Urothelium cell line (cell line): ENCODE results near the gene NDUFA6.
"Not testable (repeated sequence)": the region's sequence is repeated elsewhere in the genome, so short reads cannot be mapped to it uniquely, and the experiment has no call there.

Experiments used
- DNase-seq: peaks from one replicate; pipeline ENCODE4 v3.0.0; 2011; ENCODE audit warnings: low spot score, mixed read lengths
- FAIRE-seq: peaks from 2 replicates; lab custom pipeline; 2011; peaks lifted over from hg19 to GRCh38; lab: Jason Lieb, UNC

The NDUFA6 gene

DNA sequence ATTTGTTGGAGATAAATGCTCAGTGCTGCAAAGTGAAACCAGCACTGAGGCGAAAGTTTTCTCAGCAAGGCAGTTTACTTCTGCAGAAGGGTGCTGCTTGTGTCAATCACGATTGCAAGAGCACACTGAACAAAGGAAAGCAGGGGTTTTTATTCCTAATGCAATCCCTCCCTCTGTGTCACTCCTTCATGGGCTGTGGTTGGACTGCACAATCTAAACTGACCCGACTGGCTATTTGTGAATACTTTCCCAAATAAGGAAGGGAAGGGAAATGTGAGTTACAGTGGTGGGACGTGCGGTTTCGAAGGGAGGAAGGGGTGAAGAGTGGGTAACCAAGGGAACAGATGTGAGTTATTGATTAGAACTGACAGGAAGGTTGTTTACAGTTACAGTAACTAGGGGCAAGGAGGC lies 24.9 kb upstream of the NDUFA6 start:
- DNase-seq: not testable (repeated sequence)
- FAIRE-seq: peak; percentile 75

- FAIRE-seq: peak; percentile 44
- DNase-seq: peak; percentile 39
These were observed 24.1 kb upstream of the NDUFA6 start for GRCh38 chr22:42114721-42115120.

DNA sequence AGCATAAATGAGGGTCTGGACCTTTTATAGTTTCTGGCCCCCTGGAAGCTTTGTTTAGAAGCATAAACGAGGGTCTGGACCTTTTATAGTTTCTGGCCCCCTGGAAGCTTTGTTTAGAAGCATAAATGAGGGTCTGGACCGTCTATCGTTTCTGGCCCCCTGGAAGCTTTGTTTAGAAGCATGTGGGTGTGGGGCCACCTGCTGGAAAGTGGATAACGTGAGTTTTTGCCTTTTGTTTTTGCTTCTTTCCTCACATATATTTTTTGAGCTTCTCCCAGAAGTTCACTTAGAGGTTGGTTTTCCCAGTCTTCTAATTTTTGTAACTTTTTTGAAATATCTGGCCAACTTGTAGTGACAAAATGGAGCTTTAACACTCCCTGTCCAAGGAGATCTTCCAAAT lies 22.2 kb upstream of the NDUFA6 start:
- DNase-seq, FAIRE-seq: not testable (repeated sequence)

DNA sequence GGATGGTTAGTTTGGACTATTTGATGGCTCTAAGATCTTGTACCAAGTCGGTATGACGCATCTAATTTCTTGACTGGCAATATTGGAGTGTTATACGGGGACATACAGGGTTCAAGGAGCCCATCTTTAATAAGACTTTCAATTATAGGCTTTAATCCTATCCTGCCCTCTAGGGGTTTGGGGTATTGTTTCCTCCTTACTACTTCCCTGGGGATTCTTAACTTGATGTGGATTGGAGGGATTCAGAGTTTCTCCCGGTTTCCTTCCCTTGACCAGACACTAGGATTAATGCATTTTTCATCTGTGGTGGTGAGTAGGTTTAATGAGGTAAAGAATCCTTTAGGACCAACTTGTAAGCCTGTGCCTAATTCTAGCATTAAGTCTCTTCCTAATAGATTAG lies 21.2 kb upstream of the NDUFA6 start:
- FAIRE-seq (no peak), DNase-seq (no peak)

- peak; percentile 42 for FAIRE-seq
These were observed 18.3 kb upstream of the NDUFA6 start for GRCh38 chr22:42108848-42109247.

DNA sequence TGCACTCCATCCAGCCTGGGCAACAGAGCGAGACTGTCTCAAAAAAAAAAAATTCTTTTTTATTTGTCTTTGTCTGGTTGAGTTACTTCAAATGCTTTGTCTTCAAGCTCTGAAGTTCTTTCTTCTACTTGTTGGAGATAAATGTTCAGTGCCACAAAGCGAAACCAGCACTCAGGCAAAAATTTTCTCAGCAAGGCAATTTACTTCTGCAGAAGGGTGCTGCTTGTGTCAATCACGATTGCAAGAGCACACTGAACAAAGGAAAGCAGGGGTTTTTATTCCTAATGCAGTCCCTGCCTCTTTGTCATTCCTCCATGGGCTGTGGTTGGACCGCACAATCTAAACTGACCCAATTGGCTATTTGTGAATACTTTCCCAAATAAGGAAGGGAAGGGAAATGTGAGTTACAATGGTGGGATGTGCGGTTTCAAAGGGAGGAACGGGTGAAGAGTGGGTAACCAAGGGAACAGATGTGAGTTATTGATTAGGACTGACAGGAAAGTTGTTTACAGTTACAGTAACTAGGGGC lies 13.8 kb upstream of the NDUFA6 start:
- FAIRE-seq: not testable (repeated sequence)

More at GRCh38 chr22:42108848-42109247, 18.3 kb upstream of the NDUFA6 start:
- no peak for DNase-seq

GRCh38 chr22:42101199-42101598 lies 10.6 kb upstream of the NDUFA6 start:
- FAIRE-seq (no peak), DNase-seq (no peak)

More for the DNA sequence above, 13.8 kb upstream of the NDUFA6 start:
- not testable (repeated sequence) for DNase-seq

DNA sequence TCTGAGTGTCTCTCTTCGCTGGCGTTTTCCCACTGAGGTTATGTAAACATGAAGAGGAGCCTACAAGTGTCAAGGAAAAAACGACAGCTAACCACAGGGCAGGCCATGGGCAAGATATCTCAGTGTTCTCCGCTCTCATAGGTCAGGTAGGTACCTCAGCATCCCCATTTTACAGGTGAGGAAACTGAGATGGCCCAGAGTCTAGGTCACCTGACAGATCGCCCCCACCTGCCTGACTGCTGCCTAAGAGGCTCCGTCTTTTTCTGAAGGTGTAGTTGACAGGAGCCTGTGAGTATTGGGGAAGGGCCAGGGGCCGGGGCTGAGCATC lies 847 bp upstream of the NDUFA6 start:
- no peak for DNase-seq
- no peak for FAIRE-seq

DNA sequence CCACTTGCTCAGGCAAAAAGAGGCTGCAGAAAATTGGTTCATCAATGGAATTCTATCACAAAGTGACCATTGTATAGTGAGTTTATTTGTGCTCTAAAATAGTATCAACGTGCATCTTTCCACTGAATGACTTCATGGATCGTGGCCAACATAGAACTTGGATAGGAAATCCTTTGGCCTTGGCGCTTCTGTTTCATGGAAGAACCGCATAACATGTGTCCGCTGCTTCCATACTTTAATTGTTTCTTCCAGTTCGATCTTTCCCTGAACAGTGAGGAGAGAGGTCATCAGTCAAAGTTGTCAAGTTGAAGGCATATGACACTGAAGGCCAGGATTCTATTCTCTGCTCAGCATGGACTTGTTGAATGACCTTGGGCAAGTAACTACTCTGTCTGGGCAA lies 4.5 kb downstream of the NDUFA6 start:
- DNase-seq (no peak), FAIRE-seq (no peak)

DNA sequence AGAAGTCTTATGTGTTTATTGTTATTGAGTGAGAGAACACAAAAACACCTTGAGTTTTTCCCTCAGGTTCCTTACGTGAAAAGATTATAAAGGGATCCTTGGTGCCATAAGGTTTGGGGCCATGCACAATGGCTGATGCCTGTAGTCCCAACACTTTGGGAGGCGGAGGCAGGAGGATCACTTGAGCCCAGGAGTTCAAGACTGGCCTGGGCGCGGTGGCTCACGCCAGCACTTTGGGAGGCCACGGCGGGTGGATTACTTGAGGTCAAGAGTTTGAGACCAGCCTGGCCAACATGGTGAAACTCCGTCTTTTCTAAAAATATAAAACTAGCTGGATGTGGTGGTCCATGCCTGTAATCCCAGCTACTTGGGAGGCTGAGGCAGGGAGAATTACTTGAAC lies 5.7 kb downstream of the NDUFA6 start:
- no peak for DNase-seq
- no peak for FAIRE-seq

DNA sequence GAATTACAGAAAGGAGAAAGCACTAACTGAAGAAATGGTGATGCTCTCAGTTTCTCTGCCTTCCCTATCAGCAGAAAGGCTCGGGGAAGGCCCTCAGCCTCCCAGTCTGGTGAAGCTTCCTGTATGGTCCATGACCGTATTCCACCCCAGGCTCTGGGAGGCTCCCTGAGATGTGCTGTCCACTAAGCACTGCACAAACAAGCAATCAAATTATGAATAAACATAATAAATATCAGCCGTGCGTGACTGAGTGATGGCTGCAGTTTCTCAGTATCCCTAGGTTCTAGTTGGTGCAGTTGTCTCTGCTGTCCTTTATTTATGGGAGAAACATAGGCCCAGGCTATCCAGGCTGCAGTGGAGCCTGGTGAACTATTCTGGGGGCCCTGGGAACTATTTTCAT lies 7.5 kb downstream of the NDUFA6 start:
- DNase-seq: no peak
- FAIRE-seq: no peak

GRCh38 chr22:42080287-42080686 lies 10.3 kb downstream of the NDUFA6 start:
- DNase-seq (no peak), FAIRE-seq (no peak)

DNA sequence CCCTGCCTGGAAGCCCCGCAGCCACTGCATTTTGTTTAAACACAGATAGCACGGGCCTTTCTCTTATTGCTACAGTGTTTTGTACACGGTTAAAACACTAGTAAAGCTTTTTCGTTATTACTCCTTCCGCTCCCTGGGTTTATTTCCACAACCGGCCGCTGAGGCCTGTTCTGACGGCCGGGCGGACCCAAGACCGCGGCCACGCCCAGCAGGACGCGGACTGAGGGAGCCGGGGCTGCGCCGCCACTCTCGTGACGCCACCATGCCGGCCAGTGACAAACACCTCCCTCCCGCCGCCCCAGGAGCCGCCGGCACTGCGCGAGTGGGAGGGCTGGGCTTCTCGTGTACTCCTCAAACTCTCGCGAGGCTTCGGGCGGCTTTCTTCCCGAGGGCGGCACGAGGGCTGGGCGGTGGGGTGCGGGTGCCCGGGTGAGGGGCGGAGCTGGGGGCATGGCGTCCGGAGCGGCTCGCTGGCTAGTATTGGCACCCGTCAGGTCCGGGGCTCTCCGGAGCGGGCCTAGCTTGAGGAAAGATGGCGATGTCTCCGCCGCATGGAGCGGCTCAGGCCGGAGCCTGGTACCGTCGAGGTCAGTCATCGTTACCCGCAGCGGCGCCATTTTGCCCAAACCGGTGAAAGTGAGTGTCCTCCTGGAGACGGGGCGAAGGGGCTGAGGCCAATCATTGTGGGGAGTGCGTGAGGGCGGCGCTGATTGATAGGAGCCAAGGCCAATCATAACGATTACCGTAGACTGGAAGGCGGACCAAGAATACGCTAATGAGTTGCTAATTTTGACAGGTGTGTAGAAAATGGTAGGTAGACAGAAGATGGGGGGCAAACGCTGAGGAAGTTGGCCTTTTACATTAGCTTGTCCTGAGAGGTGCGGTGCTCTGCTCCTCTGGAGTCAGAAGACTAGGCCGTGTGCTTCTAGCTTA lies 11.0 kb downstream of the NDUFA6 start, which contains the start of gene SMDT1:
Gene SMDT1, plus strand, starts transcription at position 382 of the 933 bp plus-strand sequence. Its CDS starts 69 bp downstream, at position 451.
- peak; percentile 98 for FAIRE-seq
- peak; percentile 99 for DNase-seq

DNA sequence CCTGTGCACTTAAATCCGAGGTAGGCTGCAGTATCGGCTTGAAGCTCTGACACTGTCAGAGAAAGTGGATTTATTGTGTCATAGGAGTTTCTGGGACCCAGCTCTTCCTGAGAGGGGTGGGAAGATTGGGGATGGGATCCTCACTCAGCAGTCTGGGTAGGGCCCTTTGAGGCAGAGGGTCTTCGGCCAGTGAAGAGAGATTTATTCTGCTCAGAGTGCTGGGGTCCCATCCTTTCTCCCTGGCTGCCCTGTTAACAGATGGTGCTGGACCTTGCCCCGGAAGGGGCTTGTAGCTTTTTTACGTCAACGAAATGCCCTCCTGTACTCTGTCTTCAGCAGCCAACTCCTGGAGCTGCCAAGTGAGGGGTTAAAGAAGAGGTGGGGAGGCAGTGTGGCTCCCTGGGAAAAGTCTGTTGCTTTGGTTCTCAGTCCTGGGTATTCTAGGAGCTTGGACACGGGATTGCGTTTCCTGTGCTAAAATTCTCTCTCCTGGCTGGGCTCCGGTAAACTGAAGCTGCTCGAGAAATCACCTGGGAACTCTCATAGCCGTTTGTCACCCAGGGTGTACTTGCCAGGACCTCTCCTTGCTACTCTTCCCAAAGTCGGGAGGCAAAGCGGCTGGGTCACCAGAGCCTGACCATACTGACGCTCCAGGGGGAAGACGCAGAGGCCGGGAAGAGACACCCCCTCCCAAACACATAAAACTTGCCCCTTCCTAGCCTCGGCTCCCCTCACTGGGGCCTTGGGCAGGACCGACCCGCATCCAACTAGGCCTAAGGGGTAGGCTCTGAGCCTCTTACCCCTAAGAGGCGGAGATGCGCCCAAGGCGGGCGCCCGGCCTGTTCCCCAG lies 11.9 kb downstream of the NDUFA6 start:
- DNase-seq: no peak
- FAIRE-seq: no peak

DNA sequence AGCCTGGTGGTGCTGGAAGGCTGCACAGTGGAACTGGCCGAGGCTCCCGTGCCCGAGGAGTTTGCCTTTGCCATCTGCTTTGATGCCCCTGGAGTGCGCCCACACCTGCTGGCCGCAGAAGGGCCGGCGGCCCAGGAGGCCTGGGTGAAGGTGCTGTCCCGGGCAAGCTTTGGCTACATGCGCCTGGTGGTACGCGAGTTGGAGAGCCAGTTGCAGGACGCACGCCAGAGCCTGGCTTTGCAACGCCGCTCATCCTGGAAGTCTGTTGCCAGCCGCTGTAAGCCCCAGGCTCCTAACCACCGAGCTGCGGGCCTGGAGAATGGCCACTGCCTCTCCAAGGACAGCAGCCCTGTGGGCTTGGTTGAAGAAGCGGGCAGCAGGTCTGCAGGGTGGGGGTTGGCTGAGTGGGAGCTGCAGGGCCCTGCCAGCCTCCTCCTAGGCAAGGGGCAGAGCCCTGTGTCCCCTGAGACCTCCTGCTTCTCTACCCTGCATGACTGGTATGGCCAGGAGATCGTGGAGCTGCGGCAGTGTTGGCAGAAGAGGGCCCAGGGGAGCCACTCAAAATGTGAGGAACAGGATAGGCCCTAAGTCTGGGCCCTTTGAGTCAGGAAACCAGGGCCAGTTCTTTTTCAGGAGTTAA lies 13.0 kb downstream of the NDUFA6 start:
- FAIRE-seq: no peak

GRCh38 chr22:42076764-42077485 lies 13.6 kb downstream of the NDUFA6 start:
- FAIRE-seq: no peak
- DNase-seq: no peak

More for the DNA sequence above, 13.0 kb downstream of the NDUFA6 start:
- DNase-seq: no peak

DNA sequence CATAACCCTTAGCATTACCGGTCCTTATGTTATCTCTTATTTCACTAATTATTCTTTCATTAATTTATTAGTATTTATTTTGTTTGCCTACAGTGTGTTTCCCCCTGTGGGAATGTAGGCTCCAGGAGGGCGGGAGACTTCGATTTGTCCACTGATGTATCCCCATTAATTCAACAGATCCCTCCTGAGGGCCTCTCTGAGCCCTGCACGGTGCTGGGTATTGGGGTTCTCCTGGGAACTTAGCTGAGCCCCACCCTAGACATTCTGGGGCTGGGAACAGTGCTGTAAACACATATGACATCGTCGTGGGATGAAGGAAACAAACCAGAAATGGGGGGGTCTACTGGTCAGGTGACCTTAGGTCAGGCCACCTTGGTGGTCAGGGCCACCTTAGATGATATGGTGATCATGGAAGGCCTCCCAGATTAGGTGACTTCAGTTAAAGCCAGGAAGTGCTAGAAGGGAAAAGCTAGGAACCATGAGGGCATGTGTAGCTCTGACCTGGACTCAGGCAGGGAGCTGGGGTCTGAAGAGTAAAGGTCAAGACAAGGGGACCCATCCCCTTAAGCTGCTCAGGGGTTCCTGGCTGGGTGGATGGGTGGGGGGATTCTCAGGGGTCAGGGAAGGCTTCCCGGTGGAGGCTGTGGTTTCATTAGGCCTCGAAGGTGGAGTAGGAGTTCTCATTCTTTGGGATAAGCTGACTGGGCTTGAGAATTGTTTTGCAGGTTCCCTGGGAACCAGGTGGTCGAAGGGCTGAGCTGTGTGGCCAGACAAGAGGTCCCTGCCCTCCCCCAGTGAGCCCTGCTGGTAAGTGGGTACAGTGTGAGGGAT lies 15.5 kb downstream of the NDUFA6 start:
- FAIRE-seq (peak; percentile 63), DNase-seq (no peak)

GRCh38 chr22:42074132-42074811 lies 16.3 kb downstream of the NDUFA6 start, which contains the start of gene PHETA2:
Gene PHETA2, plus strand, starts transcription at chr22:42074248. Its CDS starts 3,046 bp downstream, at chr22:42077294.
- FAIRE-seq (no peak), DNase-seq (peak; percentile 47)
